AG08396 (cell line): ENCODE results near the gene SHD.

Experiments used
- DNase-seq: peaks from one replicate; pipeline ENCODE4 v3.0.0; 2012; ENCODE audit warnings: low spot score, mixed read lengths

SHD gene

GRCh38 chr19:4298810-4299550 lies 19.9 kb downstream of the SHD start:
- no peak for DNase-seq

GRCh38 chr19:4300589-4300988 lies 21.5 kb downstream of the SHD start:
- DNase-seq, result no peak

GRCh38 chr19:4301590-4302242 lies 22.6 kb downstream of the SHD start:
- DNase-seq, result no peak

- DNase-seq, result no peak
Observed at GRCh38 chr19:4302243-4302640, 23.2 kb downstream of the SHD start, which contains the start of gene TMIGD2. TMIGD2 (minus strand) TSS chr19:4302389; CDS start chr19:4302385, 4 bp downstream.

GRCh38 chr19:4303819-4304537 lies 24.9 kb downstream of the SHD start:
- no peak for DNase-seq

- DNase-seq, result peak; percentile 100
Observed at GRCh38 chr19:4304538-4305256, 25.6 kb downstream of the SHD start, which contains the start of gene FSD1. FSD1 (plus strand) TSS chr19:4304598; CDS start chr19:4304747, 149 bp downstream.

- no peak for DNase-seq
Observed at GRCh38 chr19:4305257-4305612, 26.2 kb downstream of the SHD start.

GRCh38 chr19:4305659-4306058 lies 26.6 kb downstream of the SHD start:
- no peak for DNase-seq

GRCh38 chr19:4310247-4311121 lies 31.4 kb downstream of the SHD start:
- no peak for DNase-seq

GRCh38 chr19:4313847-4314490 lies 34.9 kb downstream of the SHD start:
- no peak for DNase-seq

- peak; percentile 10 for DNase-seq
Observed at GRCh38 chr19:4316956-4317355, 37.9 kb downstream of the SHD start.

- DNase-seq, result peak; percentile 2
Observed at GRCh38 chr19:4318460-4318859, 39.4 kb downstream of the SHD start.

GRCh38 chr19:4319067-4319718 lies 40.1 kb downstream of the SHD start:
- DNase-seq, result no peak

- DNase-seq, result no peak
Observed at GRCh38 chr19:4320419-4320818, 41.4 kb downstream of the SHD start.

GRCh38 chr19:4322942-4323665 lies 44.0 kb downstream of the SHD start:
- DNase-seq, result no peak

GRCh38 chr19:4323692-4324091 lies 44.6 kb downstream of the SHD start:
- DNase-seq, result no peak

- DNase-seq, result no peak
Observed at GRCh38 chr19:4324228-4324627, 45.2 kb downstream of the SHD start.

GRCh38 chr19:4326215-4326836 lies 47.3 kb downstream of the SHD start:
- no peak for DNase-seq

GRCh38 chr19:4326837-4327251 lies 47.8 kb downstream of the SHD start:
- DNase-seq, result no peak
